GM12801 (cell line): ENCODE measurements around the gene ANKH.

Source experiments
- TF ChIP-seq, protein P1 (sequence below): IDR thresholded peaks from one replicate; pipeline ENCODE4 v1.5.1; 2011; ENCODE audit warnings: control low read depth; ENCODE audit not compliant: insufficient read length; ENCODE audit errors: extremely low read depth

ANKH gene

DNA sequence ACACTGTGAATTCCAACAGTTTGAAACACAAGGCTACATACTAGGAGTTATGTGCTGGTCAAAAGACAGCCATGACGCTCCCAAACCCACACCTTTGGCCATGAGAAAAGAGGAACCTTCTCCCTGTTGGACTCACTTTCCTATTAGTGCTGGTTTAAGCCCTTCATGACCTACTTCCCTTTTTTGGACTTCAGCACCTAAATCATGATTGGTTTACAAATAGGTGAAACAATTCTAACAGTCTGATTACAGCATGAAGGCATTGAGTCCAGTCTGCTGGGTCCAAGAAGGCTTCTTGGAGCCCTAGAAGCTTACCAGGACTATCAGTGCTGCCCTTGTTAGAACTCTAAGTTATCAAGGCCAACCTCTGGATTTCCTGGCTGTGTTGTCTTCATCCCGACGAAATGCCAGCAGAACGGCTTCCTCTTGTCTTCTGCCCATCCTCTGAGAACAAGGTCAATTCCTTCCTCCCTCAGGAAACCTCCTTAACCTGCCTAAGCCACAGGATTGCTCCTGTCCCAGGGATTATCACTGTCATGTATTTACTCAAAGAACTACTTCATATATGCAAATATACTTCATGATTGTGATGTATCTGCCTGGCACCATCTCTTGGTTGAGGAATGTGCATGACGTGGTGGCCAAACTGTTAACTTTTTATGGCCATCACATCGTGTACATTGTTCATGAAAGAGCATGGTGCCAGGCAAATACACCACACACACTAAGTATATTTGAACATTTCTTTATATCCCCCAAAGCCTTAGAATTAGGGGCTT, 83.6 kb downstream of the ANKH start:
- TF ChIP-seq, protein P1, sequence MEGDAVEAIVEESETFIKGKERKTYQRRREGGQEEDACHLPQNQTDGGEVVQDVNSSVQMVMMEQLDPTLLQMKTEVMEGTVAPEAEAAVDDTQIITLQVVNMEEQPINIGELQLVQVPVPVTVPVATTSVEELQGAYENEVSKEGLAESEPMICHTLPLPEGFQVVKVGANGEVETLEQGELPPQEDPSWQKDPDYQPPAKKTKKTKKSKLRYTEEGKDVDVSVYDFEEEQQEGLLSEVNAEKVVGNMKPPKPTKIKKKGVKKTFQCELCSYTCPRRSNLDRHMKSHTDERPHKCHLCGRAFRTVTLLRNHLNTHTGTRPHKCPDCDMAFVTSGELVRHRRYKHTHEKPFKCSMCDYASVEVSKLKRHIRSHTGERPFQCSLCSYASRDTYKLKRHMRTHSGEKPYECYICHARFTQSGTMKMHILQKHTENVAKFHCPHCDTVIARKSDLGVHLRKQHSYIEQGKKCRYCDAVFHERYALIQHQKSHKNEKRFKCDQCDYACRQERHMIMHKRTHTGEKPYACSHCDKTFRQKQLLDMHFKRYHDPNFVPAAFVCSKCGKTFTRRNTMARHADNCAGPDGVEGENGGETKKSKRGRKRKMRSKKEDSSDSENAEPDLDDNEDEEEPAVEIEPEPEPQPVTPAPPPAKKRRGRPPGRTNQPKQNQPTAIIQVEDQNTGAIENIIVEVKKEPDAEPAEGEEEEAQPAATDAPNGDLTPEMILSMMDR: no peak

DNA sequence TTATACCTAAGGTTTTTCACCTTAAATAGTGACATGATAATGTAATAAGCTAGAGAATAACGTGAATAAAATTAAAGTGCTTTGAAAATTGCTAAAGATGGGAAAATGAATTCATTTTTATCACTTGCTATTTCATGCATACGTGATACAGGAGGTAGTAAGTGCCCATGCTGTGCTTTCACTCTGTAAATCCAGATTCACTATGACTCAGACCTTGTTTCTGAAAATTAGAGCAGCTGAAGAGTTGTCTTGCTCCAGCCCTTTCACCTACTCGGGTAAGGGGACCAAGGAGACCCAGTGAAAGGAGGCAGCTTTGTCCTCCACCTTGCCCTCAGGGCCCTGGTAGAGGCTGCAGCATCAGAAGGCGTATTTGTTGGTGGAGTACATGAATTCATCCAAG, 87.9 kb downstream of the ANKH start:
- TF ChIP-seq, protein P1: no peak

DNA sequence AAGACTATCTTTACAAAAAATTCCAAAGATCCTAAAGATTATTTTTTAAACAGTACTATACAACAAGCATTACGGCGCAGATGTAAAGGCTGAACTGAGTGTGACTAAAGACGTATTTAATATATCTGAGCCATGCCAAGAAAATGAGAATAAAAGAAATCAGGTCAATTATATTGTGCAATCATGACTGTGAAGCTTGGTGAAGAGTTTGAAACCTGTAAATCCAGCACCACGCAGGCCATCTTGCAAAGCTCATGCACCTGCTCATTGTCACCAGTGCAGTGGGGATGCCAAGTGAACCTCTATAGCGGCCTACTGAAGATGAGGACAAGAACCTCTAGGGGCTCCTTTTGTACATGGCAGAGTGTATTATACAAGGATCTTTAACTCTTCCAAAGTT, 89.0 kb downstream of the ANKH start:
- TF ChIP-seq, protein P1: no peak

DNA sequence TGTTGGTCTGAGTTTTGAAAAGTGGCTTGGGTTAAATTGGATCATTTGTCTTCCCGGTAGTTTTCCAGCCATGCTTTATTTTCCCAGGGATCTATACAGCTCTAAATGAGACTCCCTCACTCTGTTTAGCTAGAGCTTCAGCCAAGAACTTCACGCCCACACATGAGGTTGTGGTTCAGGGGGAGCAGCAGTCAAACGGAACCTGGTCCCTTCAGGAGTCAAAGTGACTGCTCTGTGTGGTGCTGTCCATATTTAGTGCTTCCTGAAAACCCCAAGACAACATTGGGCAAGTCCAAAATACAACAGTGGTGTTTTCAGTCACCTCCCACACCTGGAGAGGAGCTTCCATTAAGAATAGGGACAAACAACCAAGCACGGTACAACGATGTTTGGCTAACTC, 90.5 kb downstream of the ANKH start:
- TF ChIP-seq, protein P1: no peak

DNA sequence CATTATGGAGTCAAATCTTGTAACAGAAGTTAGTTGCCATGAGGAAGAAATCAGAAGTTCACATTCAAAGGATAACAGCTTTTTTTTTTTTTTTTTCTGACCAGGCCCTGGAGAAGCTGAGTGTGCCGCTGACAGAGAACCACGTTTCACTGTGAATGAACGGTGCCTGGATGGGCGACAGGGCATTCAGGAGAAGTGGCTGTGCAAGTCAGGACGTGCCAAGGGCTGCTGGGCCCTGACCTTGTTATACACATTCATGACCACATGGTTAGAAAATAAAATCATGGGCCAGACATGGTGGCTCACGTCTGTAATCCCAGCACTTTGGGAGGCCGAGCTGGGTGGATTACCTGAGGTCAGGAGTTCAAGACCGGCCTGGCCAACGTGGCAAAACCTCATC, 91.6 kb downstream of the ANKH start:
- TF ChIP-seq, protein P1: no peak

DNA sequence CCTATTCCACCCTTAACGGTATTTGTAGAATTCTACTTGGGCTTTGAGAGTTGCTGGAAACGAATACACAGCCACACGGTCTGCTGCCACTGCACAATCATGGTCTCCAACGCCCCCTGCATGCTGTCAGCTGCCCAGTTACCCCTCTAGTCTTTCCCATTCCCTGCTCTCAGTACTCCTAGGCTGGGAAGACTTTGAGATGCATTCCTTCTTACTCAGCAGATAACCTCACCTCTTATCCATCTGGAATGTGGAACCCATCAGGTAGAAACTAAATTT, 92.8 kb downstream of the ANKH start:
- TF ChIP-seq, protein P1: no peak

DNA sequence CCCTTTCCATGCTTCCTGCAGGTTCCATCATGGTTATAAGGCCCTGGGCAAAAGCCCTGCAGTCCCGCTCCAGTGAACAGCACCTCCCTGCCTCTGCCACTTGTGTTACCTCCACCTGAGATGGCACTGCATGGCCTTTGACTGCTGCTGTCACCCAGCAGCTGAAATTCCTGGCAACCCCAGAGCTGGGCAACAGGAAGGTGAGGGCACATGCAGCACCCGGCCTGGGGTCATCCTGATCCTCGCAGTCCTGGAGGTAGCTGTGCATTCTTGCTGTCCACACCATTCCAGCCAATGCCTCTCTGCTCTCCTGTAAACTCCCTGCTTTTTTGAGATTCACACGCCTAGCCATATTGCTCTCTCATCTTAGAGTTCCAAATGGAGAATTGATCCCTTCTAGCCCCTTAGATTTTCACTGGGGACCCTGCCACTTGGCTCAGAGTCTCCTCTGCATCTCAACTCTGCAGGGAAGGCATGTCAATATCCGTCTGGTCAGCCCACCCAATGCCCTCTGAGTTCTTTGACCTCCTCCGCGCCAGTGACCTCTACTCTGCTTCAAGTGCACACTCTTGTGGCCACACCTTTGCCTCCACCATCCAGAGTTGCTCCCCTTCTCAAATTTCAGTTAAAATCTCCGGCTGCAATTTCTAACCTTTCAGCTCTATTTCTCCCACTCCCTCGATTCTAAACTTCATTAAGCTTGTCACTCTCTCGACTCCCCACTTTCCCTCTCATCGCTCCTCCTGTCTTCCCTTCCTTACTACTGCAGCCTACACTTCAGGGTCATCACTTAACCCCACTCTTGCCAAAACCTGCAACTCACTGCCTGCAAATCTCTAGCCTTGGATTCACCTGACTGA, 93.4 kb downstream of the ANKH start:
- TF ChIP-seq, protein P1: no peak
